A673 (cell line): ENCODE measurements around the gene FXYD3. TPM values are rescaled to one million over a fixed set of nuclear protein-coding genes. Genes with fewer than 3 reads are reported as not detected.
"Not testable (repeated sequence)": the region's sequence is repeated elsewhere in the genome, so short reads cannot be mapped to it uniquely, and the experiment has no call there.

ENCODE experiments used
- BruUV-seq: library from RNA; stranded (reverse); fragments of 400-500 nt; replicated peaks from 2 replicates; lab custom pipeline; 2021; lab: Mats Ljungman, UMichigan
- CTCF ChIA-PET: fragments of 300-600 bp; sonication (Branson Sonifier 250); formaldehyde crosslinking; loops from one replicate; lab custom pipeline; 2022; ENCODE audit warnings: antibody characterized with exemption; lab: Charles Lee
- POLR2A ChIA-PET: fragments of 300-600 bp; sonication (Branson Sonifier 250); formaldehyde crosslinking; loops from one replicate; lab custom pipeline; 2022; ENCODE audit warnings: antibody characterized with exemption; ENCODE audit not compliant: low non-redundant PET; lab: Charles Lee
- DNase-seq: peaks from one replicate; pipeline ENCODE4 v3.0.0-alpha.2; 2015; ENCODE audit warnings: low spot score
- H3K27ac ChIP-seq: fragments of 200-600 bp; sonication (generic); 2 replicates; pipeline ENCODE4 v1.5.1; 2016; ENCODE audit warnings: mixed run types, low read depth, mild to moderate bottlenecking, mixed read lengths, antibody characterized with exemption, low read length; ENCODE audit not compliant: poor library complexity, severe bottlenecking
- H3K27me3 ChIP-seq: fragments of 200-600 bp; sonication (generic); replicated peaks from 2 replicates; pipeline ENCODE4 v1.6.1; 2017; ENCODE audit warnings: mixed run types, low read depth, mild to moderate bottlenecking, mixed read lengths, antibody characterized with exemption, low read length; ENCODE audit not compliant: insufficient read depth, poor library complexity
- H3K36me3 ChIP-seq: fragments of 200-600 bp; sonication (generic); 2 replicates; pipeline ENCODE4 v1.6.1; 2016; ENCODE audit warnings: mixed run types, mild to moderate bottlenecking, mixed read lengths, antibody characterized with exemption, low read length; ENCODE audit not compliant: insufficient read depth, poor library complexity, severe bottlenecking
- H3K4me1 ChIP-seq: fragments of 200-600 bp; sonication (generic); 2 replicates; pipeline ENCODE4 v1.6.1; 2017; ENCODE audit warnings: mixed run types, mild to moderate bottlenecking, mixed read lengths, antibody characterized with exemption, low read length; ENCODE audit not compliant: insufficient read depth, poor library complexity, severe bottlenecking
- H3K4me3 ChIP-seq: fragments of 200-600 bp; sonication (generic); 2 replicates; pipeline ENCODE4 v1.5.1; 2016; ENCODE audit warnings: low read depth, mixed run types, mild to moderate bottlenecking, mixed read lengths, low read length; ENCODE audit not compliant: poor library complexity, severe bottlenecking
- H3K9me3 ChIP-seq: fragments of 200-600 bp; sonication (generic); 2 replicates; pipeline ENCODE4 v1.6.1; 2016; ENCODE audit warnings: mixed run types, low read depth, mild to moderate bottlenecking, mixed read lengths, antibody characterized with exemption, low read length; ENCODE audit not compliant: poor library complexity, severe bottlenecking
- EZH2 ChIP-seq: fragments of 200-600 bp; sonication (generic); IDR thresholded peaks from 2 replicates; pipeline ENCODE4 v1.6.1; 2017; ENCODE audit warnings: borderline replicate concordance, low read depth, mild to moderate bottlenecking, mixed read lengths, antibody characterized with exemption, low read length; ENCODE audit not compliant: poor library complexity, severe bottlenecking
- intact Hi-C: fragments of 100-400 bp; cut with micrococcal nuclease; formaldehyde crosslinking; loops from one replicate; pipeline ENCODE4 v1.10.0; 2022; ENCODE audit not compliant: unreplicated experiment
- total RNA-seq: library from RNA; stranded (reverse); gene quantifications from 2 replicates; pipeline ENCODE4 v1.2.3, GENCODE V29; 2021
- TF ChIP-seq, protein P1 (sequence below): fragments of 300-800, 200-600 bp; sonication (generic); conservative IDR thresholded peaks from 2 replicates; pipeline ENCODE4 v1.5.1; 2017; ENCODE audit warnings: low read depth, mild to moderate bottlenecking, antibody characterized with exemption, low read length, moderate library complexity, mixed read lengths

Gene FXYD3
- total RNA-seq, 1 experiment from 2014 or later, result not detected

- H3K4me1 ChIP-seq, result peaks cover 6% of the 10 kb centered on the region
- no peak for DNase-seq
- H3K27ac ChIP-seq, result no peak overlapping the region
- CTCF ChIA-PET, result no interaction called here
- BruUV-seq, result no TSS peak
- H3K36me3 ChIP-seq, result no peaks in the 10 kb centered on the region
- no peak for TF ChIP-seq EZH2
- TF ChIP-seq, protein P1, sequence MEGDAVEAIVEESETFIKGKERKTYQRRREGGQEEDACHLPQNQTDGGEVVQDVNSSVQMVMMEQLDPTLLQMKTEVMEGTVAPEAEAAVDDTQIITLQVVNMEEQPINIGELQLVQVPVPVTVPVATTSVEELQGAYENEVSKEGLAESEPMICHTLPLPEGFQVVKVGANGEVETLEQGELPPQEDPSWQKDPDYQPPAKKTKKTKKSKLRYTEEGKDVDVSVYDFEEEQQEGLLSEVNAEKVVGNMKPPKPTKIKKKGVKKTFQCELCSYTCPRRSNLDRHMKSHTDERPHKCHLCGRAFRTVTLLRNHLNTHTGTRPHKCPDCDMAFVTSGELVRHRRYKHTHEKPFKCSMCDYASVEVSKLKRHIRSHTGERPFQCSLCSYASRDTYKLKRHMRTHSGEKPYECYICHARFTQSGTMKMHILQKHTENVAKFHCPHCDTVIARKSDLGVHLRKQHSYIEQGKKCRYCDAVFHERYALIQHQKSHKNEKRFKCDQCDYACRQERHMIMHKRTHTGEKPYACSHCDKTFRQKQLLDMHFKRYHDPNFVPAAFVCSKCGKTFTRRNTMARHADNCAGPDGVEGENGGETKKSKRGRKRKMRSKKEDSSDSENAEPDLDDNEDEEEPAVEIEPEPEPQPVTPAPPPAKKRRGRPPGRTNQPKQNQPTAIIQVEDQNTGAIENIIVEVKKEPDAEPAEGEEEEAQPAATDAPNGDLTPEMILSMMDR, result no peak
- H3K27me3 ChIP-seq, result peaks cover 23% of the 10 kb centered on the region
- POLR2A ChIA-PET, result no interaction called here
- no peak overlapping the region for H3K4me3 ChIP-seq
- intact Hi-C loops, result loop anchor here (10.0 kb wide), 1 partner anchor 94 kb away; the partner anchor contains the start of gene LSR
- no peaks in the 10 kb centered on the region for H3K9me3 ChIP-seq
Observed at GRCh38 chr19:35150445-35150844, 34.8 kb downstream of the FXYD3 start.

DNA sequence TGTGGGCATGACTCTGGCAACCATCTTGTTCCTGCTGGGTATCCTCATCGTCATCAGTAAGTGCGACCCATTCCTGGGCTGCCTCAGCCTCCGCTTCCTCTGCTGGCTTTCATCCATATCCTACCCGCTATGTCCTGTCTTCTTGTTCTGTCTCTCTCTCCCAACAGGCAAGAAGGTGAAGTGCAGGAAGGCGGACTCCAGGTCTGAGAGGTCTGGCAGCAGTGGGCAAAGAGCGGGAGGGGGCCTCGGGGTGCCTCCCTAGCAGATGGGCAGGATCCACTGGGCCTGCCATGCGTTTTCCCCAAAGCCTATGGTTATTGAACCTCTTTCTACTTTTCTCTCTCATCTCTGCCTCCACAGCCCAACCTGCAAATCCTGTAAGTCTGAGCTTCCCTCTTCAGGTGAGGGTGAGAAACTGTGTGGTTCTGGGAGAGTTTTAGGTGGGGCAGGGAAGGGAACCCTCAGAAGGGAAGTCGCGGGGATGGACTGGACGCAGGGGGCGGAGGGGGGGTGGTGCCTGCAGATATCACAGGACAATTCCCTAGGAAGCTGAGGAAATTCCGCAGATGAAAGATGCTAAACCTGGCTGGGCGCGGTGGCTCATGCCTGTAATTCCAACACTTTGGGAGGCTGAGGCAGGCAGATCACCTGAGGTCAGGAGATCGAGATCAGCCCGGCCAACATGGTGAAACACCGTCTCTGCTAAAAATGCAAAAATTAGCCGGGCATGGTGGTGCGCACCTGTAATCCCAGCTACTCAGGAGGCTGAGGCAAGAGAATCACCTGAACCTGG, 35.8 kb downstream of the FXYD3 start:
- Histone ChIP-seq H3K27ac (no peak overlapping the region), H3K4me1 (peaks cover 6% of the 10 kb centered on the region), H3K4me3 (no peak overlapping the region), H3K9me3 (no peaks in the 10 kb centered on the region), H3K36me3 (no peaks in the 10 kb centered on the region), H3K27me3 (peaks cover 25% of the 10 kb centered on the region)
- TF ChIP-seq, protein P1, result no peak
- TF ChIP-seq EZH2, result no peak
- POLR2A ChIA-PET, result no interaction called here
- CTCF ChIA-PET, result no interaction called here
- intact Hi-C loops, result loop anchor here (10.0 kb wide), 1 partner anchor 93 kb away; the partner anchor contains the start of gene LSR
- no TSS peak for BruUV-seq
- DNase-seq, result no peak

- H3K27ac ChIP-seq, H3K9me3 ChIP-seq, POLR2A ChIA-PET, H3K36me3 ChIP-seq, CTCF ChIA-PET, H3K4me3 ChIP-seq, BruUV-seq, DNase-seq, H3K4me1 ChIP-seq: not testable (repeated sequence)
- intact Hi-C loops, result loop anchor here (10.0 kb wide), 1 partner anchor 92 kb away; the partner anchor contains the start of gene LSR
- peaks cover 25% of the 10 kb centered on the region for H3K27me3 ChIP-seq
Observed at GRCh38 chr19:35153129-35153522, 37.5 kb downstream of the FXYD3 start.
